ENCODE data around the gene RNF213.

Gene RNF213

GRCh38 chr17:80441598-80442322 lies 181.1 kb downstream of the RNF213 start:
- no peak for DNase-seq

- DNase-seq, result no peak
These were observed 181.6 kb downstream of the RNF213 start for GRCh38 chr17:80442323-80442659.

GRCh38 chr17:80442764-80443163 lies 182.1 kb downstream of the RNF213 start:
- DNase-seq, result no peak

GRCh38 chr17:80443498-80443897 lies 182.8 kb downstream of the RNF213 start:
- DNase-seq, result no peak

- no peak for DNase-seq
These were observed 183.4 kb downstream of the RNF213 start for GRCh38 chr17:80443916-80444643.

- DNase-seq, result no peak
These were observed 184.0 kb downstream of the RNF213 start for GRCh38 chr17:80444644-80444979.

- no peak for DNase-seq
These were observed 184.5 kb downstream of the RNF213 start for GRCh38 chr17:80445007-80445725.

- no peak for DNase-seq
These were observed 185.1 kb downstream of the RNF213 start for GRCh38 chr17:80445726-80446110.

- DNase-seq, result no peak
These were observed 186.2 kb downstream of the RNF213 start for GRCh38 chr17:80446645-80447405.

- no peak for DNase-seq
These were observed 187.1 kb downstream of the RNF213 start for GRCh38 chr17:80447790-80448189.

Data from right hindlimb (tissue), 1 donor.